Measurements from ENCODE around the gene TAS2R8.
"Not testable (repeated sequence)": the region's sequence is repeated elsewhere in the genome, so short reads cannot be mapped to it uniquely, and the experiment has no call there.

The TAS2R8 gene

DNA sequence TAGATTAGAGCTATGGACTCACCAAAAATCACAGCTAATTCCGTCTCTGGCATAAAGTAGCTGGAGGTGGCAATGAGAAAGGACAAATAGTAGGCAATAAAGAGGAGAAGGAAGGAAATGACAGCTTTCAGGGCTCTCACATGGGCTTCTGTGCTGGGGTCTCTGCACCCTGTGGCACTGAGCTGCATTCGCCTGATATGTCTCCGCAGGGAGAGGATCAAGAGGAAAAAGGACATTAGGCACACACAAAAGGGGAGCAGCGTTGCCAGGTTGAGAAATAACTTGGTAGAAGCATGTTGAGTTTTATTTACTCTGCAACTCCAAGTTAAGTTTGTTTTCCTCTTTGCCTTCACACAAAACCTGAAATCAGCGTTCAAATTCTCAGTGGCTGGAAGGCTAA lies 5.3 kb downstream of the TAS2R8 start:
- TF ChIP-seq, protein P1, sequence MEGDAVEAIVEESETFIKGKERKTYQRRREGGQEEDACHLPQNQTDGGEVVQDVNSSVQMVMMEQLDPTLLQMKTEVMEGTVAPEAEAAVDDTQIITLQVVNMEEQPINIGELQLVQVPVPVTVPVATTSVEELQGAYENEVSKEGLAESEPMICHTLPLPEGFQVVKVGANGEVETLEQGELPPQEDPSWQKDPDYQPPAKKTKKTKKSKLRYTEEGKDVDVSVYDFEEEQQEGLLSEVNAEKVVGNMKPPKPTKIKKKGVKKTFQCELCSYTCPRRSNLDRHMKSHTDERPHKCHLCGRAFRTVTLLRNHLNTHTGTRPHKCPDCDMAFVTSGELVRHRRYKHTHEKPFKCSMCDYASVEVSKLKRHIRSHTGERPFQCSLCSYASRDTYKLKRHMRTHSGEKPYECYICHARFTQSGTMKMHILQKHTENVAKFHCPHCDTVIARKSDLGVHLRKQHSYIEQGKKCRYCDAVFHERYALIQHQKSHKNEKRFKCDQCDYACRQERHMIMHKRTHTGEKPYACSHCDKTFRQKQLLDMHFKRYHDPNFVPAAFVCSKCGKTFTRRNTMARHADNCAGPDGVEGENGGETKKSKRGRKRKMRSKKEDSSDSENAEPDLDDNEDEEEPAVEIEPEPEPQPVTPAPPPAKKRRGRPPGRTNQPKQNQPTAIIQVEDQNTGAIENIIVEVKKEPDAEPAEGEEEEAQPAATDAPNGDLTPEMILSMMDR (IDR thresholded peaks at IDR 0.05; ENCODE audit: insufficient read depth, low read depth, low read length, missing control alignments) = no peak
- no peak for DNase-seq (ENCODE audit: low read depth)
- no peak overlapping the region for H3K4me3 ChIP-seq (ENCODE audit: low read depth, low read length)

DNA sequence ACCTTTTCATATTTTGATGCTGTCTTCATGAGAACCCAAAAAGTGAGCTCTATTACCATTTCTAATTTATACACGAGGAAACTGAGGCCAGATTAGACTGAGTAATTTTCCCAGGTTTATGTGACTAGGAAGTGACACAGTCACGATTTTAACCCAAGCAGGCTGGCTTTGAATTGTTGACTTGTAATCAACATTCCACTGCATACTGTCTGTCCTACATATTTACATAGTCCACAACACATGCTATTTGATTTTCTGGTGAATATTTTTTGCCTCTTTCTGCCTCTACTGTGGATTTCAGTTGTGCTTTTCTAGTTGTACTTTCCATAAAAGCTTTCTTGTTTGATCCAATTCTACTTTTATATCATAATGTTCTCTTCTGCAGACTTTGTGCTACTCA lies 12.9 kb downstream of the TAS2R8 start:
- TF ChIP-seq, protein P1 (IDR thresholded peaks at IDR 0.05; ENCODE audit: insufficient read depth, low read depth, low read length, missing control alignments) = no peak
- DNase-seq (ENCODE audit: low read depth) = no peak
- H3K4me3 ChIP-seq (ENCODE audit: low read depth, low read length) = no peak overlapping the region

DNA sequence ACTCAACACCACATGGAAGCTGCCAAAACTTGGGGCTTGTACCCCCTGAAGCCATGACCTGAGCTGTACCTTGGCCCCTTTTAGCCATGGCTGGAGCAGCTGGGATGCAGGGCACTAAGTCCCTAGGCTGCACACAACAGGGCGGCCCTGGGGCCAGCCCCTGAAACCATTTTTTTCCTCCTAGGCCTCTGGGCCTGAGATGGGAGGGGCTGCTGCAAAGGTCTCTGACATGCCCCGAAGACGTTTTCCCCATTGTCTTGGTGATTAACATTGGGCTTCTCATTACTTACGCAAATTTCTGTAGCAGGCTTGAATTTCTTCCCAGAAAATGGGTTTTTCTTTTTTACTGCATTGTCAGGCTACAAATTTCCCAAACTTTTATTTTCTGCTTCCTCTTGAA lies 15.3 kb downstream of the TAS2R8 start:
- not testable (repeated sequence) for DNase-seq (ENCODE audit: low read depth); H3K4me3 ChIP-seq (ENCODE audit: low read depth, low read length)

DNA sequence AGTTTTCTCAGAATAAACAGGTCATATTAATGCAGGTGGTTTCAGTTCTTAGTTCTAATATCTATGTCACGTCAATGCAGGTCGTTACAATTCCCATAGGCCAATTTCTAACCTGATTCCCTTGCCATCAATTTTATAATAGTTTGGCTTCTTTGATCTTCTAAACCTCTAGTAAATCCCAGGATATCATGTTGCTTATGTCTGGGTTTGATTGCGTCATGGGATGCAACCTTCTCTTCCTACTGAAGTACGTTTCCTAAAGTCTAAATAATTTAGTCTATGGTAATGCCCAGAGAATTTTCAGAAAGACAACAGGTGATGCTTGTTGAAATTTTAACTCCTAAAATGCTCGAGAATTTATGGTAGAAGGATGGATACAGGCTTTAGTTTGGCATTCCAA lies 23.8 kb downstream of the TAS2R8 start:
- H3K4me3 ChIP-seq (ENCODE audit: low read depth, low read length) = no peak overlapping the region
- DNase-seq (ENCODE audit: low read depth) = no peak
- TF ChIP-seq, protein P1 (IDR thresholded peaks at IDR 0.05; ENCODE audit: insufficient read depth, low read depth, low read length, missing control alignments) = no peak

DNA sequence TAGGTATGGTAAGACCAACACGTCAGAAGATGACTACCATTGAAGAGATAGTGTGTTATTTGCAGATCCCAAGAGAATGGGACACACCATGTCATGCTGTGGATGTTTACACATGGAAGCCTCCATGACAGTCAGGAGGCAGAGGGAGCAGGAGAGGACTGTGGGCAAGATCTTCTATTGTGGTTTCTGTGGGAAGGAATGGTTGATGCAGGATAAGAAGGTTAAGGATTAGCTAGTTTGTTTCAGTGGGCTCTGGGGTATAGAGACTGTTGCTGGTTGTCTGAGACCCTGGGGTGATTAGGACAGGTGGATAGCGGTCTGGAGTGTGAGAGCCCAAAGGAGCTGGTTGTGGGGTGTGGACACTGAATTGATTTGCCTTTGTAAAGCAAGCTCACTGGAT lies 28.0 kb downstream of the TAS2R8 start:
- H3K4me3 ChIP-seq (ENCODE audit: low read depth, low read length) = no peak overlapping the region
- TF ChIP-seq, protein P1 (IDR thresholded peaks at IDR 0.05; ENCODE audit: insufficient read depth, low read depth, low read length, missing control alignments) = no peak
- no peak for DNase-seq (ENCODE audit: low read depth)

DNA sequence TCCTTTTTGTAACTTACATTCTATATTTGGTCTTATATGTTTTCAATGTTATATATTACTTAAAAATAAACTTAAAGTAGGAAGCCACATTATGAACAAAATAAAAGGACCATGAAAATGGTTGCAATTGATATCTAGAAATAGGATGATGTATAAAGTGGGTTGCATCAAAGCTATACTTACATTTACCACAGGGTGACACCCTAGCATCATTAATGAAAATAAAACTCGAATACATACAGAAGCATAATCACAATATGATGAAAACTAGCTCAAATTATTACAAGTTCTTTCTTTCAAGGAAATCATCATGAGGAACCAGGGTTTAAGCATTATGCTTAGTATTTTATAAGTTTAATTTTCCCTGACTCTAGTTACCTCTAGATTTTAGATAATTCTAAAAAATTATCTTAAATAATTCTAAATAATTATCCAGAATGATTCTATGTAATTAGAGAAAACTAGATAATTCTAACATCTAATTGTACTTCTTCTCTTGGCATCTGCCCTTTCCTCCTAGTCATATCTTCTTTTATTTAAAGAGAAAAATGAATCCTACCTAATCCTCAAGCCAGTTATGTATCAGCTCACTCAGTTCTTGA lies 35.9 kb downstream of the TAS2R8 start:
- no peak overlapping the region for H3K4me3 ChIP-seq (ENCODE audit: low read depth, low read length)
- TF ChIP-seq, protein P1 (IDR thresholded peaks at IDR 0.05; ENCODE audit: insufficient read depth, low read depth, low read length, missing control alignments) = peak; percentile 37
- peak; percentile 24 for DNase-seq (ENCODE audit: low read depth)

DNA sequence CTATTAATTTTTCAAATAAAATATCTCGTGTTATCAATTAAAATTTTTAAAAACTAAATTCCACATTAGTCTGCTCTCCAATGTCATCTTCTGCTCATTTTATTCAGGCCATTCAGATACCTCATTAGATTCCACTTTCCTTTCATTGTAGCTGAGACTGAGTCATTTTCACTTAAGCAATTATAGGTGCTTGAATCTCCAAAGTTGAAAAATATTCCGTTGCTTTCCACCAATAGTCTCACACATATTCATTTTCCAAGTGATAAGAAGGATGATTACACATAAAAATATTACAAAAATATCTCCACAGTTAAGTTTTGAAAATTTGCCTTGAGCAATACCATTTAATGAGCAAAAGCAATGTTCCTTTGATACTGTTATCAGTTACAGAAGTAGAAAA lies 47.4 kb downstream of the TAS2R8 start:
- H3K4me3 ChIP-seq (ENCODE audit: low read depth, low read length) = no peak overlapping the region
- no peak for DNase-seq (ENCODE audit: low read depth)
- TF ChIP-seq, protein P1 (IDR thresholded peaks at IDR 0.05; ENCODE audit: insufficient read depth, low read depth, low read length, missing control alignments) = no peak

Data from GM12865 (cell line).